Measurements from ENCODE around the gene MEF2A.

- TF ChIP-seq POLR2AphosphoS5 (IDR thresholded peaks at IDR 0.05; ENCODE audit: low read depth, low read length) (no peak), TAF1 (IDR thresholded peaks at IDR 0.05; ENCODE audit: borderline replicate concordance, low read depth, low read length) (no peak)
Measured at GRCh38 chr15:99554880-99555488, 10.8 kb upstream of the MEF2A start.
